B cell (primary cell): ENCODE results near the gene HOXA3.

Source experiments
- CTCF ChIP-seq: fragments of 200-600 bp; IDR thresholded peaks from one replicate; pipeline ENCODE4 v1.8.0; 2022; ENCODE audit warnings: antibody characterized with exemption, mild to moderate bottlenecking
- EZH2 ChIP-seq: IDR thresholded peaks from 2 replicates; pipeline ENCODE4 v1.6.1; 2012; ENCODE audit warnings: borderline replicate concordance, low read depth, mild to moderate bottlenecking, moderate library complexity, low read length; ENCODE audit not compliant: insufficient read depth, poor library complexity, severe bottlenecking

- TF ChIP-seq CTCF = no peak
- no peak for TF ChIP-seq EZH2
Observed at GRCh38 chr7:27129729-27130539, 22.4 kb downstream of the HOXA3 start.
